MM.1S (cell line): ENCODE data around the gene LLPH.

Experiments used
- EZH2 ChIP-seq: fragments of 300-600 bp; sonication (generic); optimal IDR thresholded peaks from 2 replicates; pipeline ENCODE3; 2017; ENCODE audit warnings: low read depth, mild to moderate bottlenecking, antibody characterized with exemption, low read length, mixed read lengths
- EZH2phosphoT487 ChIP-seq: fragments of 300-600 bp; sonication (generic); IDR thresholded peaks from 2 replicates; pipeline ENCODE4 v1.6.1; 2018; ENCODE audit warnings: antibody characterized with exemption, low read length
- TF ChIP-seq, protein P1 (sequence below): fragments of 300-600 bp; sonication (generic); IDR thresholded peaks from 2 replicates; pipeline ENCODE4 v1.5.1; 2016; ENCODE audit warnings: antibody characterized with exemption, low read length, mixed read lengths

DNA sequence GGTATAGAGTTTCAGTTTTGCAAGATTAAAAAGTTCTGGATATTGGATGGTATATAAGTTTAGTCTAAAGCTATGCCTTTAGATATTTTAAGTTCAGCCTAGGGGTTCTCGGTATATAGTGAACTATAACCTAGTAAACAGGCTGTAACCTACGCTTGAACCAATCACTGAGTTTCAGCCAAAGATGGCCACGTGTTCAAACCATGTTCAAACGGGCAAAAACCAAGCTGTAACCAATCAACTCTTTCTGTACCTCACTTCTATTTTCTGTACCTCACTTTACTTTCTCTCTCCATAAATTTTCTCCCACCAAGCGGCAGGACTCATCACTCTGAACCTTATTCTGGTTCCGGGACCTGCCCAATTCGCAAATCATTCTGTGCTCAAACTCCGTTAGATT lies 37.9 kb upstream of the LLPH start:
- TF ChIP-seq EZH2: no peak
- TF ChIP-seq, protein P1, sequence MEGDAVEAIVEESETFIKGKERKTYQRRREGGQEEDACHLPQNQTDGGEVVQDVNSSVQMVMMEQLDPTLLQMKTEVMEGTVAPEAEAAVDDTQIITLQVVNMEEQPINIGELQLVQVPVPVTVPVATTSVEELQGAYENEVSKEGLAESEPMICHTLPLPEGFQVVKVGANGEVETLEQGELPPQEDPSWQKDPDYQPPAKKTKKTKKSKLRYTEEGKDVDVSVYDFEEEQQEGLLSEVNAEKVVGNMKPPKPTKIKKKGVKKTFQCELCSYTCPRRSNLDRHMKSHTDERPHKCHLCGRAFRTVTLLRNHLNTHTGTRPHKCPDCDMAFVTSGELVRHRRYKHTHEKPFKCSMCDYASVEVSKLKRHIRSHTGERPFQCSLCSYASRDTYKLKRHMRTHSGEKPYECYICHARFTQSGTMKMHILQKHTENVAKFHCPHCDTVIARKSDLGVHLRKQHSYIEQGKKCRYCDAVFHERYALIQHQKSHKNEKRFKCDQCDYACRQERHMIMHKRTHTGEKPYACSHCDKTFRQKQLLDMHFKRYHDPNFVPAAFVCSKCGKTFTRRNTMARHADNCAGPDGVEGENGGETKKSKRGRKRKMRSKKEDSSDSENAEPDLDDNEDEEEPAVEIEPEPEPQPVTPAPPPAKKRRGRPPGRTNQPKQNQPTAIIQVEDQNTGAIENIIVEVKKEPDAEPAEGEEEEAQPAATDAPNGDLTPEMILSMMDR: no peak
- TF ChIP-seq EZH2phosphoT487: no peak
